G401 (cell line): ENCODE data around the gene TCHH. TPM values are rescaled to one million over a fixed set of nuclear protein-coding genes. Genes with fewer than 3 reads are reported as not detected.

ENCODE experiments used
- DNase-seq: peaks from one replicate; pipeline ENCODE4 v3.0.0-alpha.2; 2015; ENCODE audit warnings: low spot score
- in situ Hi-C: cut with HindIII; loops from 2 replicates; pipeline ENCODE4 v1.10.0; 2016; ENCODE audit warnings: low sequenced_read_pairs, mixed read lengths
- total RNA-seq: library from RNA; depleted of rRNA; stranded (reverse); fragments of >200 nt; shearing (Covaris generic); gene quantifications from 2 replicates; pipeline ENCODE4 v1.2.3, GENCODE V29; 2014; rRNA removed

TCHH gene
- total RNA-seq, 1 experiment from 2014 or later: not detected

- in situ Hi-C loops: no loop called here
- no peak for DNase-seq
Measured at GRCh38 chr1:152072311-152072710, 42.9 kb downstream of the TCHH start.

- in situ Hi-C loops: no loop called here
- no peak for DNase-seq
Measured at GRCh38 chr1:152071123-152071522, 44.1 kb downstream of the TCHH start.

GRCh38 chr1:152067929-152068328 lies 47.3 kb downstream of the TCHH start:
- in situ Hi-C loops: no loop called here
- DNase-seq: no peak

- no peak for DNase-seq
Measured at GRCh38 chr1:152067150-152067549, 48.1 kb downstream of the TCHH start.

GRCh38 chr1:152061952-152062351 lies 53.3 kb downstream of the TCHH start:
- DNase-seq: no peak
- in situ Hi-C loops: no loop called here

More at GRCh38 chr1:152067150-152067549, 48.1 kb downstream of the TCHH start:
- in situ Hi-C loops: no loop called here

Other genes starting within 250 kb of the TCHH start
- gene THEM4, start 205.9 kb downstream of the TCHH start, total RNA-seq: not detected in 2 replicates
- not detected in 2 replicates for gene S100A10, start 121.6 kb downstream of the TCHH start, total RNA-seq
- gene S100A11, start 78.4 kb downstream of the TCHH start, total RNA-seq: not detected in 2 replicates
- gene TCHHL1, start 26.4 kb downstream of the TCHH start, total RNA-seq: not detected in 2 replicates
- not detected in 2 replicates for gene RPTN, start 43.8 kb upstream of the TCHH start, total RNA-seq
- gene HRNR, start 108.7 kb upstream of the TCHH start, total RNA-seq: not detected in 2 replicates
- not detected in 2 replicates for gene FLG, start 209.8 kb upstream of the TCHH start, total RNA-seq
- gene FLG2, start 244.6 kb upstream of the TCHH start, total RNA-seq: not detected in 2 replicates